Liver (tissue), 10 donors: ENCODE results near the gene ZNF26. TPM values are rescaled to one million over a fixed set of nuclear protein-coding genes. Genes with fewer than 3 reads are reported as not detected.

ENCODE experiments used
- DNase-seq: peaks from one replicate; pipeline ENCODE4 v3.0.0-alpha.2; 2017; ENCODE audit warnings: low spot score
- H3K27ac ChIP-seq, 2 donors: one replicate each; pipeline ENCODE4 v1.7.0; 2013; ENCODE audit warnings: inconsistent platforms in 2 of 2, low read length in 2 of 2, control low read depth in 1 of 2, low read depth in 1 of 2, mild to moderate bottlenecking in 1 of 2
- H3K27me3 ChIP-seq, 4 donors: one replicate each; pipeline versions ENCODE4 v1.6.1 to v1.7.0; 2013; ENCODE audit warnings: low read length in 3 of 4, inconsistent platforms in 1 of 4, mild to moderate bottlenecking in 1 of 4, moderate library complexity in 1 of 4; ENCODE audit not compliant: control insufficient read depth in 4 of 4, insufficient read depth in 4 of 4
- H3K36me3 ChIP-seq, 4 donors: one replicate each; pipeline versions ENCODE4 v1.6.1 to v1.7.0; 2013; ENCODE audit warnings: low read length in 3 of 4, mild to moderate bottlenecking in 3 of 4, low read depth in 1 of 4, moderate library complexity in 1 of 4; ENCODE audit not compliant: control insufficient read depth in 4 of 4, insufficient read depth in 3 of 4
- H3K4me1 ChIP-seq, 4 donors: one replicate each; pipeline versions ENCODE4 v1.6.1 to v1.7.0; 2013; ENCODE audit warnings: low read length in 3 of 4, mild to moderate bottlenecking in 3 of 4, moderate library complexity in 1 of 4; ENCODE audit not compliant: control insufficient read depth in 4 of 4, insufficient read depth in 4 of 4
- H3K4me3 ChIP-seq, 3 donors: one replicate each; pipeline versions ENCODE4 v1.6.1 to v1.7.0; 2013; ENCODE audit warnings: low read length in 3 of 3, control low read depth in 1 of 3, low read depth in 1 of 3, mild to moderate bottlenecking in 1 of 3
- H3K9ac ChIP-seq, 2 donors: one replicate each; pipeline ENCODE4 v1.7.0; 2013; ENCODE audit warnings: low read length in 2 of 2, mild to moderate bottlenecking in 2 of 2, moderate library complexity in 2 of 2, control low read depth in 1 of 2, low read depth in 1 of 2
- H3K9me3 ChIP-seq, 4 donors: one replicate each; pipeline versions ENCODE4 v1.6.1 to v1.7.0; 2013; ENCODE audit warnings: low read length in 3 of 4; ENCODE audit not compliant: control insufficient read depth in 4 of 4
- ATF3 ChIP-seq: IDR thresholded peaks from 2 replicates; pipeline ENCODE4 v1.6.1; 2016; ENCODE audit warnings: antibody characterized with exemption
- EGR1 ChIP-seq, 2 donors: IDR thresholded peaks; 2 replicates each; pipeline ENCODE4 v1.6.1; 2016 to 2018; ENCODE audit warnings: antibody characterized with exemption in 2 of 2, low read depth in 2 of 2
- FOXA2 ChIP-seq: IDR thresholded peaks from 2 replicates; pipeline ENCODE4 v1.6.1; 2016; ENCODE audit warnings: antibody characterized with exemption
- GABPA ChIP-seq, 2 donors: IDR thresholded peaks in 1 of 2; conservative IDR thresholded peaks in 1 of 2; 2 replicates each; pipeline ENCODE4 v1.6.1; 2016; ENCODE audit warnings: antibody characterized with exemption in 2 of 2, mild to moderate bottlenecking in 1 of 2, moderate library complexity in 1 of 2
- HNF4G ChIP-seq: IDR thresholded peaks from 2 replicates; pipeline ENCODE4 v1.6.1; 2016; ENCODE audit warnings: antibody characterized with exemption
- JUND ChIP-seq, 2 donors: IDR thresholded peaks; 2 replicates each; pipeline ENCODE4 v1.6.1; 2016; ENCODE audit warnings: antibody characterized with exemption in 2 of 2
- MAX ChIP-seq: IDR thresholded peaks from 2 replicates; pipeline ENCODE4 v1.6.1; 2016; ENCODE audit warnings: antibody characterized with exemption
- NR2F2 ChIP-seq: IDR thresholded peaks from 2 replicates; pipeline ENCODE4 v1.6.1; 2016; ENCODE audit warnings: antibody characterized with exemption
- REST ChIP-seq: IDR thresholded peaks from 2 replicates; pipeline ENCODE4 v1.6.1; 2016; ENCODE audit warnings: antibody characterized with exemption, mild to moderate bottlenecking
- RXRA ChIP-seq, 2 donors: IDR thresholded peaks; 2 replicates each; pipeline ENCODE4 v1.6.1; 2017 to 2018; ENCODE audit warnings: antibody characterized with exemption in 2 of 2, mild to moderate bottlenecking in 1 of 2
- TAF1 ChIP-seq: conservative IDR thresholded peaks from 2 replicates; pipeline ENCODE4 v1.6.1; 2016; ENCODE audit warnings: antibody characterized with exemption, mild to moderate bottlenecking
- YY1 ChIP-seq: IDR thresholded peaks from 2 replicates; pipeline ENCODE4 v1.6.1; 2016; ENCODE audit warnings: antibody characterized with exemption, mild to moderate bottlenecking
- WGBS: extraction: QIAGEN DNeasy Blood & Tissue Kit; methylation state at CpG from one replicate; pipeline ENCODE4 v1.1.7; 2013; 5-methylcytosine and 5-hydroxymethylcytosine counted together
- polyA plus RNA-seq, 2 donors: library from polyadenylated mRNA; stranded (reverse) in 1 of 2; unstranded in 1 of 2; fragments of 200-250 nt in 1 of 2; fragments of >200 nt in 1 of 2; fragmentation: Nextera tagmentation in 1 of 2; extraction: Ambion mirVana in 1 of 2; gene quantifications; one replicate each; pipeline versions ENCODE4 v1.2.1 to v1.2.3, GENCODE V29; 2013 to 2015
- small RNA-seq: library from RNA; depleted of rRNA; stranded (forward); fragments of <200 nt; gene quantifications from one replicate; pipeline ENCODE3, GENCODE V24; 2014
- total RNA-seq, 2 donors: library from RNA; depleted of rRNA; stranded (reverse); fragments of >200 nt; gene quantifications; one replicate each; pipeline ENCODE4 v1.2.3, GENCODE V29; 2014
- donor health status: healthy.
- donor health status: healthy.
- donor health status: healthy.
- donor health status: healthy.
- donor health status: healthy.

The ZNF26 gene
- total and polyA plus RNA-seq, 4 donors, result 1.7 to 9.5 (median 4.8) TPM

GRCh38 chr12:133073836-133074235 is 87.7 kb downstream of the ZNF26 start:
- no peaks in the 10 kb centered on the region for H3K4me1 ChIP-seq
- no peaks in the 10 kb centered on the region for H3K36me3 ChIP-seq
- no peak for DNase-seq
- WGBS, result 85% methylated on average over 2 of the region's 2 CpGs
- peaks cover 45 to 61% (median 54%) of the 10 kb centered on the region in 4 donors for H3K9me3 ChIP-seq
- no peaks in the 10 kb centered on the region for H3K27me3 ChIP-seq
- TF ChIP-seq EGR1 (IDR thresholded peaks at IDR 0.05; ENCODE audit: low read depth in 2 of 2) (no peak), FOXA2 (no peak), HNF4G (no peak), REST (no peak), RXRA (IDR thresholded peaks at IDR 0.05) (no peak), YY1 (no peak), MAX (no peak), NR2F2 (no peak), GABPA (IDR thresholded peaks at IDR 0.05 in 1 of 2, conservative IDR thresholded peaks at IDR 0.05 in 1 of 2) (no peak), ATF3 (no peak), TAF1 (no peak), JUND (IDR thresholded peaks at IDR 0.05) (no peak)
- no peak overlapping the region for H3K27ac ChIP-seq
- no peak overlapping the region for H3K9ac ChIP-seq
- peak overlapping the region in 2 of 3 donors; percentile 32 to 35 for H3K4me3 ChIP-seq

Small RNAs within 50 kb of the gene (small RNA-seq; reads per million reads assigned to genes)
- gene RNU4ATAC12P, result not detected

Other genes starting within 250 kb of the ZNF26 start
- 10 to 100 TPM; 19.8 to 24.1 TPM for gene ANKLE2, start 224.5 kb upstream of the ZNF26 start, total RNA-seq
- gene ANKLE2, start 224.5 kb upstream of the ZNF26 start, polyA plus RNA-seq, result 10 to 100 TPM in 1 of 2 donors, 1 to 10 TPM in 1; 8.4 to 11.1 TPM
- 10 to 100 TPM; 21.5 to 43.0 TPM for gene GOLGA3, start 157.5 kb upstream of the ZNF26 start, total RNA-seq
- gene GOLGA3, start 157.5 kb upstream of the ZNF26 start, polyA plus RNA-seq, result 10 to 100 TPM in 1 of 2 donors, 1 to 10 TPM in 1; 5.0 to 10.0 TPM
- gene CHFR, start 98.8 kb upstream of the ZNF26 start, total RNA-seq, result 10 to 100 TPM; 21.7 to 23.4 TPM
- 1 to 10 TPM; 7.0 to 7.5 TPM for gene CHFR, start 98.8 kb upstream of the ZNF26 start, polyA plus RNA-seq
- 1 to 10 TPM; 3.6 to 9.5 TPM for gene ZNF605, start 30.1 kb upstream of the ZNF26 start, total RNA-seq
- 1 to 10 TPM; 1.2 to 3.5 TPM for gene ZNF605, start 30.1 kb upstream of the ZNF26 start, polyA plus RNA-seq
- 10 to 100 TPM in 1 of 2 donors, 1 to 10 TPM in 1; 9.5 to 15.6 TPM for gene ZNF84, start 51.1 kb downstream of the ZNF26 start, total RNA-seq
- 1 to 10 TPM; 3.2 to 4.8 TPM for gene ZNF84, start 51.1 kb downstream of the ZNF26 start, polyA plus RNA-seq
- gene ZNF140, start 94.6 kb downstream of the ZNF26 start, total RNA-seq, result 10 to 100 TPM; 10.0 to 12.4 TPM
- gene ZNF140, start 94.6 kb downstream of the ZNF26 start, polyA plus RNA-seq, result 1 to 10 TPM; 5.2 to 6.3 TPM
- 1 to 10 TPM in 1 of 2 donors, under 1 TPM in 1; 0.61 to 1.3 TPM for gene ZNF891, start 143.9 kb downstream of the ZNF26 start, total RNA-seq
- gene ZNF891, start 143.9 kb downstream of the ZNF26 start, polyA plus RNA-seq, result under 1 TPM; 0.13 to 0.29 TPM
- gene ZNF10, start 144.3 kb downstream of the ZNF26 start, total RNA-seq, result 1 to 10 TPM; 5.4 to 5.6 TPM
- gene ZNF10, start 144.3 kb downstream of the ZNF26 start, polyA plus RNA-seq, result 1 to 10 TPM; 1.8 to 3.1 TPM
- 10 to 100 TPM; 14.3 to 23.0 TPM for gene ZNF268, start 195.1 kb downstream of the ZNF26 start, total RNA-seq
- 1 to 10 TPM; 4.8 to 7.1 TPM for gene ZNF268, start 195.1 kb downstream of the ZNF26 start, polyA plus RNA-seq
- not detected for gene ANHX, start 249.5 kb downstream of the ZNF26 start, total RNA-seq
- gene ANHX, start 249.5 kb downstream of the ZNF26 start, polyA plus RNA-seq, result not detected